ENCODE results near the gene ZCCHC24. TPM values are rescaled to one million over a fixed set of nuclear protein-coding genes. Genes with fewer than 3 reads are reported as not detected.

The ZCCHC24 gene
- total RNA-seq, 4 donors from 2014 or later, result 2.8 to 39.6 (median 9.3) TPM

DNA sequence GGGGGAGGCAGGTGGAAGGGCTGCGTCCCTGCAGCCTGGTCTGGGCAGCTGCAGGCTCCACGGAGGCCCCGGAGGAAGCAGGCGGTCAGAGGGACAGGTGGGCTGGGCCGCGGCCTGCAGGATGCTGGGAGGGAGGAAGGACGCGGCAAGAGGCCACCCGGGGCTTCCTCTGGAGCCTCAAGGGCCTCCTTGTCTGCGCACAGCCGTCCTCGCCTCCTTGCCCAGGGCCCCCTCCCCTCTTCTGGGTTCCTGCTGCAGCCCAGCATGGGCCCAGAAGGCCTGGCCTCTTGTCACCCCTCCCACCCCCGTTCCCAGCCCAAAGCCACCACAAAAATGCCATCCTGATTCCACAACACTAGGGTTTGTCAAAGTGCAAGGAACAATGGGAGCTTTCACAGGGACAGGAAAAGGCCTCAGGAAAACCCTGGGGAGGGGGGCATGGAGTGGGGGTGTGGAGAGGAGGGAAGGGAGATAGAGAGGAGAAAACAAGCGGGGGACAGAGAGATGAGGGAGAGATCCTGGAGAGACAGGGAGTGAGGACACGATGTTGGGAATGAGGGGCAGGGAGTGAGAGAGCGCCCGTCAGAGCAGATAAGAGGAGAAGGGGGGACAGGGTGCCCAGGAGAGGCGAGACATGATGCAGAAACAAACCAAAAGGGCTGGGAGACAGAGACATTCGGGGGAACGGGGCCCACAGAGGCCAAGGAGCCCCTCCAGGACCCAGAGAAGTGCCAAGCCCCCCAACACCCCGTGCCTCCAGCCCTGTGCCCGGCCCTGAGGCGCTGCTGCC lies 41.8 kb downstream of the ZCCHC24 start:
- Histone ChIP-seq H3K9me3 (no peaks in the 10 kb centered on the region), H3K27me3 (no peaks in the 10 kb centered on the region), H3K27ac (peak overlapping the region in 3 of 4 donors; percentile 57 to 71 (median 59)), H3K36me3 (no peaks in the 10 kb centered on the region), H3K4me3 (no peak overlapping the region), H3K4me1 (peaks cover 0 to 87% (median 0%) of the 10 kb centered on the region in 4 donors)
- DNase-seq, result peak in 1 of 3 donors; percentile 44
- TF ChIP-seq POLR2A (IDR thresholded peaks at IDR 0.05), result no peak
- TF ChIP-seq, protein P1, sequence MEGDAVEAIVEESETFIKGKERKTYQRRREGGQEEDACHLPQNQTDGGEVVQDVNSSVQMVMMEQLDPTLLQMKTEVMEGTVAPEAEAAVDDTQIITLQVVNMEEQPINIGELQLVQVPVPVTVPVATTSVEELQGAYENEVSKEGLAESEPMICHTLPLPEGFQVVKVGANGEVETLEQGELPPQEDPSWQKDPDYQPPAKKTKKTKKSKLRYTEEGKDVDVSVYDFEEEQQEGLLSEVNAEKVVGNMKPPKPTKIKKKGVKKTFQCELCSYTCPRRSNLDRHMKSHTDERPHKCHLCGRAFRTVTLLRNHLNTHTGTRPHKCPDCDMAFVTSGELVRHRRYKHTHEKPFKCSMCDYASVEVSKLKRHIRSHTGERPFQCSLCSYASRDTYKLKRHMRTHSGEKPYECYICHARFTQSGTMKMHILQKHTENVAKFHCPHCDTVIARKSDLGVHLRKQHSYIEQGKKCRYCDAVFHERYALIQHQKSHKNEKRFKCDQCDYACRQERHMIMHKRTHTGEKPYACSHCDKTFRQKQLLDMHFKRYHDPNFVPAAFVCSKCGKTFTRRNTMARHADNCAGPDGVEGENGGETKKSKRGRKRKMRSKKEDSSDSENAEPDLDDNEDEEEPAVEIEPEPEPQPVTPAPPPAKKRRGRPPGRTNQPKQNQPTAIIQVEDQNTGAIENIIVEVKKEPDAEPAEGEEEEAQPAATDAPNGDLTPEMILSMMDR (IDR thresholded peaks at IDR 0.05), result no peak

DNA sequence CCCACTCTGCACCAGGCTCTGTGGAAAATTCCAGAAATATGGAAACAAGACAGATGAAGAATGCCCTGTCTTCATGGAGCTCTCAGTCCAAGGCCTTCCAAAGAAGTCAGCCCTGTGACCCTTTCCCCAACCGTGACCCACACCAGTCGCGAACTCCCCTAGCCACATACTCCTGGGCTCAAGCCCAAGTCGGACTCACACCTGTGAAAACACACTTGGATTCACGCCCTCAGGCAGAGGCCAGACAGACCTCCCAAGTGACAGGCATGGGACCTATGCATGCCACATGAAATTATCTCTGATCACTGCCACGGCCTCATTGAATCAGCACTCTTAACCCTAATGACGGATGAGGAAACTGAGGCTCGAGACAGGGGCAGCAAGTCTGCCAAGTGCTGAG lies 42.5 kb downstream of the ZCCHC24 start:
- Histone ChIP-seq H3K27ac (peak overlapping the region in 3 of 4 donors; percentile 36 to 71 (median 59)), H3K4me3 (no peak overlapping the region), H3K27me3 (no peaks in the 10 kb centered on the region), H3K4me1 (peaks cover 0 to 94% (median 0%) of the 10 kb centered on the region in 4 donors), H3K9me3 (no peaks in the 10 kb centered on the region), H3K36me3 (no peaks in the 10 kb centered on the region)
- DNase-seq, result no peak
- TF ChIP-seq POLR2A (IDR thresholded peaks at IDR 0.05), result no peak
- TF ChIP-seq, protein P1 (IDR thresholded peaks at IDR 0.05), result no peak

DNA sequence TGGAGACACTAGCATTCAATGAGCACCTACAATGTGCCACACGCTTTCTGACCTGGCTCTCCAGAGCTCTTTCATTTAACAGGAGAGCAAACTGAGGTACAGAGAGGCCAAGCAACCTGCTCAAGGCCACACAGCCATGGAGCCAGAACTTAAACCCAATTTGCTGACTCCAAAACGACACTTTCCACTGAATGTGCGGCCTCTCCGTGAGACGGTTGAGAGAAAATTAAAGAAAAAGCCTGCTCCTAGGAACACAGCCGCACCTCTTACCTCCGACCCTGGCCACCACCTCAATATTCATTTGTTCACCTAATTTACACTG lies 42.8 kb downstream of the ZCCHC24 start:
- Histone ChIP-seq H3K4me1 (peaks cover 0 to 96% (median 0%) of the 10 kb centered on the region in 4 donors), H3K27me3 (no peaks in the 10 kb centered on the region), H3K36me3 (no peaks in the 10 kb centered on the region), H3K9me3 (no peaks in the 10 kb centered on the region), H3K27ac (peak overlapping the region in 1 of 4 donors; percentile 36), H3K4me3 (no peak overlapping the region)
- DNase-seq, result peak in 1 of 3 donors; percentile 4
- TF ChIP-seq, protein P1 (IDR thresholded peaks at IDR 0.05), result no peak

DNA sequence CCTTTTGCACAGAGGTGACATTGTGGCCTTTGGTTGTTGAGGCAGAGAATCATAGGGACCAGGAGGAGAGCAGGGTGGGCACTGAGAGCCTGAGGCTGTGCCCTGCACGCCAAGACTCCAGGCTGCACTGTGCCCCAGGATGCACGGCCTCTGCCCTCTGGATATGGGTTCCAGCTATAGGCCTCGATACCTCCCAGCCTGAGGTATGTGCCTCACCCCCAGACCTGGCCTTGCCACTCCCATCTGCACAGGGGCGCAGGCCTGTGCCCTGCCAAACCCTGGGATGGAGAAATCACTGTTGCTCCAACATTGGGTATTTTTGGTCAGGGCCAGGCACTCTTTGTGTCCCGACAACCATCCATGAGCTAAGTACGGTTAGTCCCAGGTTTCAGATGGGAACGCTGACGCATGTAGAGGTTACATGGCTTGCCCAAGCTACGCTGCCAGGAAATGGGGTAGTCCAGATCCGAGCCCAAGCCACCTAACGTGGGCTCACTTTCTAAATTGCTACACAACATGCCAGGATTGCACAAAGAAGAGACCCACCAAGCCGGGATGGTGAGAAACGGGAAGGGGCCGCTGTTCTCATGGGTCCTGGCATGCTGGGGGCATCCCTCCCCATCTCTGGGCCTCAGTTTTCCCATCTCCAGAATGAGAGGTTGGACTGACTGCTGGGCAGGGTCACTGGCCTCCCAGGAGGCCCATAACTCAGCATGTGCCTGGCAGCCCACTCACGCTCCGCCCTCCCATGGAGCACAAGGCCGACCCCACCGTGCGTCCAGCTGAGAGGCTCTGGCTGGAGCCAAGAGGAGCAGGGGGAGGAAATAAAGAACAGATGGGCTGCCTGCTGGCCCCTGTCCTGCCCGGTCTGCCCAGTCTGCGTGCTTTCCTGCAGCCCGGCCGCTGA lies 44.2 kb downstream of the ZCCHC24 start:
- no peaks in the 10 kb centered on the region for H3K9me3 ChIP-seq
- DNase-seq, result no peak
- TF ChIP-seq POLR2A (IDR thresholded peaks at IDR 0.05), result no peak
- TF ChIP-seq, protein P1 (IDR thresholded peaks at IDR 0.05), result no peak
- H3K4me3 ChIP-seq, result no peak overlapping the region
- H3K4me1 ChIP-seq, result peaks cover 0 to 87% (median 0%) of the 10 kb centered on the region in 4 donors
- no peaks in the 10 kb centered on the region for H3K36me3 ChIP-seq
- peak overlapping the region in 3 of 4 donors; percentile 57 to 87 (median 58) for H3K27ac ChIP-seq
- no peaks in the 10 kb centered on the region for H3K27me3 ChIP-seq

DNA sequence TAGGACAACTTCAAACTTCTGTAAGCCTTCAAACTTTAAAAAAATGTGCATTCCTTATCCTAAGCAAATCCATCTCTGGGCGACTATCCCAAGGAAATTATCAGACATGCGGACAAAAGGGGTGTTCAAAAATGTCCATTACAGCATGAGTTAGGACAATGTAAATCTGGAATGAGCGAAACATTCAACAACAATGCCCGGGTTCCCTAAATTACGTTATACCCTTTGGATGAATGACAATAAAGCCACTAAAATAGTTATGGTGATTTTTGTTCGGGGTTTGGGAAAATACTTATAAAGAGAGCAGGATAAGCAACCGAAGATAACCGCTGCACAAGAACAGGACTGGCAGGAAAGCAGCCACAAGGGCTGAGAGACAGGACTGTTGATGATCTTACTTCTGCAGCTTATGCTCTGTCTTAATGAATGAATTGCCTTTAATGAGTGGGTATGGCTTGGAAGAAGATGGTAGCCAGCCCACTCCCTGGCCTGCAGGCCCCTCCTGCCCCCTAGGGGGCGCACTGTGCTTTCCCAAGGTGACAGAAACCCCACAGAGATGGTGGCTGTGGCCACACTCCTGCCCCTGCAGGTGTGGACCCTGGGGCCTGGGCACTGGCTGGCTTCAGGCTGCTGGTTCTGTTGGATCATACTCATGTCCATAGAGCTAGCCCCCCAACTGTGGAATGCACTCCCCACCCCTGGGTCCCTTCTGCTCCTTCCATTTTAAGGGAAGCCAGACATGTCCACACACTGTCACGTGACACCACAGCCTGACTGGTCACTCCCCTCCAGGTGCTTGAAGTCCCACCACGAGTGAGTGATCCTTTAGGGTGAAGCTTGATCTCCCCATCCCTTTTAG lies 45.0 kb downstream of the ZCCHC24 start:
- Histone ChIP-seq H3K36me3 (no peaks in the 10 kb centered on the region), H3K27ac (peak overlapping the region in 3 of 4 donors; percentile 57 to 87 (median 63)), H3K4me3 (no peak overlapping the region), H3K27me3 (no peaks in the 10 kb centered on the region), H3K4me1 (peaks cover 0 to 80% (median 0%) of the 10 kb centered on the region in 4 donors), H3K9me3 (no peaks in the 10 kb centered on the region)
- DNase-seq, result peak in 2 of 3 donors; percentile 40 to 74
- TF ChIP-seq POLR2A (IDR thresholded peaks at IDR 0.05), result no peak
- TF ChIP-seq, protein P1 (IDR thresholded peaks at IDR 0.05), result peak in 5 of 6 experiments; percentile 26 to 60 (median 36)

Data from Peyer's patch (tissue), 4 donors.